HepG2 (cell line): Measurements from ENCODE around the gene CYSTM1. TPM values are rescaled to one million over a fixed set of nuclear protein-coding genes. Genes with fewer than 3 reads are reported as not detected.

Source experiments
- DMAP1 ChIP-seq: IDR thresholded peaks from 2 replicates; pipeline ENCODE4 v1.6.1; 2016
- HDAC1 ChIP-seq: sonication (generic); formaldehyde crosslinking; IDR thresholded peaks from 2 replicates; pipeline ENCODE4 v1.5.1; 2020; ENCODE audit warnings: mild to moderate bottlenecking, missing genetic modification reagents
- HNRNPH1 ChIP-seq: fragments of 200-400 bp; formaldehyde crosslinking; optimal IDR thresholded peaks from 2 replicates; pipeline ENCODE3; 2017; ENCODE audit warnings: mild to moderate bottlenecking, low read depth, low read length
- JUNB ChIP-seq: sonication (generic); formaldehyde crosslinking; IDR thresholded peaks from 2 replicates; pipeline ENCODE4 v1.8.0; 2022; ENCODE audit warnings: missing genetic modification reagents, mild to moderate bottlenecking, borderline replicate concordance
- MAX ChIP-seq: IDR thresholded peaks from 2 replicates; pipeline ENCODE4 v1.6.1; 2012; ENCODE audit warnings: inconsistent platforms
- MXD3 ChIP-seq: IDR thresholded peaks from 2 replicates; pipeline ENCODE4 v1.6.1; 2016; ENCODE audit warnings: mild to moderate bottlenecking, missing biosample characterization, missing genetic modification reagents
- PATZ1 ChIP-seq: sonication (generic); formaldehyde crosslinking; IDR thresholded peaks from 2 replicates; pipeline ENCODE4 v1.4.0; 2020; ENCODE audit warnings: missing genetic modification reagents
- RFX1 ChIP-seq: fragments of 450-650 bp; IDR thresholded peaks from 2 replicates; pipeline ENCODE4 v1.6.1; 2017
- RFX3 ChIP-seq: IDR thresholded peaks from 2 replicates; pipeline ENCODE4 v1.6.1; 2016; ENCODE audit warnings: missing biosample characterization, missing genetic modification reagents
- SAFB2 ChIP-seq: sonication (generic); formaldehyde crosslinking; IDR thresholded peaks from 2 replicates; pipeline ENCODE4 v1.5.1; 2020; ENCODE audit warnings: missing genetic modification reagents, low read depth, mild to moderate bottlenecking, borderline replicate concordance
- SOX5 ChIP-seq: IDR thresholded peaks from 2 replicates; pipeline ENCODE4 v1.6.1; 2016; ENCODE audit warnings: borderline replicate concordance
- SPEN ChIP-seq: sonication (generic); formaldehyde crosslinking; IDR thresholded peaks from 2 replicates; pipeline ENCODE4 v1.5.1; 2020; ENCODE audit warnings: low read depth, mild to moderate bottlenecking, missing genetic modification reagents
- TBP ChIP-seq: sonication (generic); formaldehyde crosslinking; IDR thresholded peaks from 2 replicates; pipeline ENCODE4 v1.5.0; 2020; ENCODE audit warnings: missing genetic modification reagents
- TEAD2 ChIP-seq: sonication (generic); formaldehyde crosslinking; IDR thresholded peaks from 2 replicates; pipeline ENCODE4 v1.9.0; 2021; ENCODE audit warnings: missing genetic modification reagents
- ZBTB34 ChIP-seq: sonication (generic); formaldehyde crosslinking; IDR thresholded peaks from 2 replicates; pipeline ENCODE4 v1.8.0; 2022; ENCODE audit warnings: mild to moderate bottlenecking, missing genetic modification reagents
- ZMAT3 ChIP-seq: sonication (generic); formaldehyde crosslinking; conservative IDR thresholded peaks from 2 replicates; pipeline ENCODE4 v1.7.0; 2021; ENCODE audit warnings: missing genetic modification reagents
- ZNF260 ChIP-seq: sonication (generic); formaldehyde crosslinking; IDR thresholded peaks from 2 replicates; pipeline ENCODE4 v1.4.0; 2020; ENCODE audit warnings: missing genetic modification reagents, low read depth, mild to moderate bottlenecking, borderline replicate concordance
- ZNF616 ChIP-seq: sonication (generic); formaldehyde crosslinking; IDR thresholded peaks from 2 replicates; pipeline ENCODE4 v1.5.0; 2020; ENCODE audit warnings: low read depth, mild to moderate bottlenecking, missing genetic modification reagents
- ZNF639 ChIP-seq: conservative IDR thresholded peaks from 2 replicates; pipeline ENCODE4 v1.6.1; 2018; ENCODE audit warnings: missing genetic modification reagents
- ZNF691 ChIP-seq: sonication (generic); formaldehyde crosslinking; IDR thresholded peaks from 2 replicates; pipeline ENCODE4 v1.4.0; 2020; ENCODE audit warnings: missing genetic modification reagents, low read depth, mild to moderate bottlenecking, borderline replicate concordance
- ZNF784 ChIP-seq: sonication (generic); formaldehyde crosslinking; IDR thresholded peaks from 2 replicates; pipeline ENCODE4 v1.5.1; 2020; ENCODE audit warnings: missing genetic modification reagents, mild to moderate bottlenecking, borderline replicate concordance
- ZNF816 ChIP-seq: sonication (generic); formaldehyde crosslinking; IDR thresholded peaks from 2 replicates; pipeline ENCODE4 v1.8.0; 2022; ENCODE audit warnings: missing genetic modification reagents, mild to moderate bottlenecking, borderline replicate concordance
- polyA plus RNA-seq, 8 experiments: library from polyadenylated mRNA; depleted of rRNA in 3 of 8; stranded (reverse) in 7 of 8; unstranded in 1 of 8; fragments of >200 nt; fragmentation: Illumina TruSeq in 4 of 8; extraction: Trizol in 4 of 8; gene quantifications; 2 replicates each; pipeline versions ENCODE4 v1.2.1 to v1.2.3, GENCODE V29; 2011 to 2016; ENCODE audit warnings: low read depth in 4 of 8, missing spikeins in 1 of 8, mixed read lengths in 1 of 8; ENCODE audit not compliant: insufficient read depth in 1 of 8
- total RNA-seq, 5 experiments: library from RNA; depleted of rRNA; stranded (reverse); fragments of >200 nt; fragmentation: Illumina TruSeq; extraction: Trizol; gene quantifications; 2 replicates each; pipeline ENCODE4 v1.2.3, GENCODE V29; 2016; ENCODE audit warnings: low read depth in 1 of 5

The CYSTM1 gene
- total and polyA plus RNA-seq, 2 of the 13 experiments (the other 11 are each of a cell fraction or from before 2014, with no cell fraction given) = 40.0 to 73.4 TPM

- TF ChIP-seq ZNF616 (no peak), RFX3 (CRISPR knock-in tag) (peak; percentile 87), ZNF784 (no peak), TBP (CRISPR knock-in tag) (no peak), HDAC1 (peak; percentile 66; the same call in 1 of the 2 replicates), MAX (peak; percentile 63), SOX5 (CRISPR knock-in tag) (peak; percentile 57), DMAP1 (CRISPR knock-in tag) (peak; percentile 57; the same call in 1 of the 2 replicates), RFX1 (peak; percentile 90), ZNF260 (CRISPR knock-in tag) (no peak), MXD3 (CRISPR knock-in tag) (peak; percentile 17; the same call in 1 of the 2 replicates), SPEN (CRISPR knock-in tag) (0 out of 2 replicates have a peak, but pooled peaks have one; percentile 65), ZNF639 (CRISPR knock-in tag) (no peak), JUNB (CRISPR knock-in tag) (no peak), ZMAT3 (CRISPR knock-in tag) (no peak), PATZ1 (CRISPR knock-in tag) (peak; percentile 23; the same call in 1 of the 2 replicates), ZNF691 (CRISPR knock-in tag) (0 out of 2 replicates have a peak, but pooled peaks have one; percentile 18), ZBTB34 (0 out of 2 replicates have a peak, but pooled peaks have one; percentile 24), ZNF816 (CRISPR knock-in tag) (0 out of 2 replicates have a peak, but pooled peaks have one; percentile 33), SAFB2 (CRISPR knock-in tag) (peak; percentile 80; the same call in 1 of the 2 replicates), HNRNPH1 (no peak), TEAD2 (no peak)
Observed at GRCh38 chr5:140174465-140175366, at the start of gene CYSTM1 (continued).
